Inflammatory macrophage (primary cell): ENCODE measurements around the gene BPIFB1.

Source experiments
- DNase-seq, 2 donors: peaks; one replicate each; pipeline ENCODE4 v3.0.0-alpha.2; 2020 to 2022

The BPIFB1 gene

GRCh38 chr20:33273117-33273851 is 9.7 kb upstream of the BPIFB1 start:
- DNase-seq: no peak

GRCh38 chr20:33275215-33275614 is 7.8 kb upstream of the BPIFB1 start:
- no peak for DNase-seq

GRCh38 chr20:33275871-33276270 is 7.1 kb upstream of the BPIFB1 start:
- no peak for DNase-seq

- no peak for DNase-seq
These were observed 6.5 kb upstream of the BPIFB1 start for GRCh38 chr20:33276303-33277113.

- no peak for DNase-seq
These were observed 5.3 kb upstream of the BPIFB1 start for GRCh38 chr20:33277471-33278441.

- no peak for DNase-seq
These were observed 4.3 kb upstream of the BPIFB1 start for GRCh38 chr20:33278700-33279099.

GRCh38 chr20:33279261-33279910 is 3.6 kb upstream of the BPIFB1 start:
- no peak for DNase-seq

GRCh38 chr20:33280000-33280680 is 2.9 kb upstream of the BPIFB1 start:
- DNase-seq: no peak

GRCh38 chr20:33280775-33281174 is 2.2 kb upstream of the BPIFB1 start:
- DNase-seq: no peak

- DNase-seq: no peak
These were observed 1.4 kb upstream of the BPIFB1 start for GRCh38 chr20:33281550-33282146.

- no peak for DNase-seq
These were observed 649 bp upstream of the BPIFB1 start for GRCh38 chr20:33282196-33282934.

GRCh38 chr20:33284284-33284683 is 1.3 kb downstream of the BPIFB1 start:
- DNase-seq: no peak

GRCh38 chr20:33284937-33285336 is 1.9 kb downstream of the BPIFB1 start:
- no peak for DNase-seq

- DNase-seq: no peak
These were observed 3.0 kb downstream of the BPIFB1 start for GRCh38 chr20:33285861-33286495.

GRCh38 chr20:33287884-33288283 is 4.9 kb downstream of the BPIFB1 start:
- DNase-seq: no peak

GRCh38 chr20:33290852-33291251 is 7.8 kb downstream of the BPIFB1 start:
- DNase-seq: no peak

- no peak for DNase-seq
These were observed 8.4 kb downstream of the BPIFB1 start for GRCh38 chr20:33291416-33291815.

GRCh38 chr20:33291830-33292355 is 8.9 kb downstream of the BPIFB1 start:
- peak; percentile 36 to 64 for DNase-seq

GRCh38 chr20:33296206-33296605 is 13.2 kb downstream of the BPIFB1 start:
- no peak for DNase-seq

GRCh38 chr20:33298391-33298790 is 15.4 kb downstream of the BPIFB1 start:
- DNase-seq: no peak
